ENCODE results near the gene ABCA2.

Gene ABCA2

DNA sequence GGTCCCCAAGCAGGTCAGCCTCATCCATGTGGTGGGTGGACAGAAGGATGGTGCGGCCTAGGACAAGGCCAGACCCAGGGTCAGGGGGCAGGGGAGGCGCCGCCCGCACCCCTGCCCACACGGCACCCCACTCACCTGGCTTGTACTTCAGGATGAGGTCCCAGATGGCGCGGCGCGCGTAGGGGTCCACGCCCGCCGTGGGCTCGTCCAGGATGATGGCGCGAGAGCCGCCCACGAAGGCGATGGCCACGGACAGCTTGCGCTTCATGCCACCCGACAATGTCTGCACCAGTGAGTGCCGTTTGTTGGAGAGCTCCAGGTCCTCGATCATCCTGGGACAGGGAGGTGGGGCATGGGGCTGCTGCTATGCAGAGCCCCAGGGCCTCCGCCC lies 12.5 kb downstream of the ABCA2 start:
- H3K4me3 ChIP-seq (ENCODE audit: low read depth, low read length): no peak overlapping the region
- TF ChIP-seq, protein P1, sequence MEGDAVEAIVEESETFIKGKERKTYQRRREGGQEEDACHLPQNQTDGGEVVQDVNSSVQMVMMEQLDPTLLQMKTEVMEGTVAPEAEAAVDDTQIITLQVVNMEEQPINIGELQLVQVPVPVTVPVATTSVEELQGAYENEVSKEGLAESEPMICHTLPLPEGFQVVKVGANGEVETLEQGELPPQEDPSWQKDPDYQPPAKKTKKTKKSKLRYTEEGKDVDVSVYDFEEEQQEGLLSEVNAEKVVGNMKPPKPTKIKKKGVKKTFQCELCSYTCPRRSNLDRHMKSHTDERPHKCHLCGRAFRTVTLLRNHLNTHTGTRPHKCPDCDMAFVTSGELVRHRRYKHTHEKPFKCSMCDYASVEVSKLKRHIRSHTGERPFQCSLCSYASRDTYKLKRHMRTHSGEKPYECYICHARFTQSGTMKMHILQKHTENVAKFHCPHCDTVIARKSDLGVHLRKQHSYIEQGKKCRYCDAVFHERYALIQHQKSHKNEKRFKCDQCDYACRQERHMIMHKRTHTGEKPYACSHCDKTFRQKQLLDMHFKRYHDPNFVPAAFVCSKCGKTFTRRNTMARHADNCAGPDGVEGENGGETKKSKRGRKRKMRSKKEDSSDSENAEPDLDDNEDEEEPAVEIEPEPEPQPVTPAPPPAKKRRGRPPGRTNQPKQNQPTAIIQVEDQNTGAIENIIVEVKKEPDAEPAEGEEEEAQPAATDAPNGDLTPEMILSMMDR (conservative IDR thresholded peaks at IDR 0.05; ENCODE audit: low read depth, low read length): no peak
- no peak for DNase-seq (ENCODE audit: low read depth)

DNA sequence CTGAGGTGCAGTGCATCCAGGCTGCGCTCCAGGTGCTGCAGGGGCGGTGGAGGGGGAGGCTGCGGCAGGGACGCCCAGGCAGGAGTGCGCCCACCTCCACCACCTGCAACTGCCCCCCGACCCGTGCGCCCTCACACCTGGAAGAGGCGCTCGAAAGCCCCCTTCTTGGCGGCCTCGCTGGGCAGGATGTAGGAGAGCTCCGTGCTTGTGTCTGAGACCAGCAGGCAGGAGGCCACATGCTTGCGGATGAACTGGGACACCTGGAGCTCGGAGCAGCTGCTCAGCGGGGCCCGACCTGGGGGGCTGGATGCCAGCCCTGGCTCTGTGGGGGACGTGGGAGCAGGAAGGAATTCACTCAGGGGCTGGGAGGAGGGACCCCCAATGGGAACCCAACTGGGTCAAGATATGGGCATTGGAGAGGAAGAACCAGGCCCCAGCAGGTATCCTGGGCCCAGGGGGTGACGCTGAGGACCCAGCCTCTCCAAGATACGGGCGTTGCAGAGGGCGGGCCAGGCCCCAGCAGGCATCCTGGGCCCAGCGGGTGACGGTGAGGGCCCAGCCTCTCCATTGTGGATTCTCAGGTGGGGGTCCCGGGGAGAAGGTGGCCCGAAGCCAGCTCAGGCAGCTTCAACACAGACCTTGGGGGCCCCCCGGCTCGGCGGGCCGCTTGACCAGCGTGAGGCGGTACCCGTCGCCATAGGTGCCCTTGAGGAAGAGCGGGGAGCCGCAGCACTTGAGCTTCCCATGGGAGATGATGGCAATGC lies 13.1 kb downstream of the ABCA2 start:
- no peak for DNase-seq (ENCODE audit: low read depth)
- H3K4me3 ChIP-seq (ENCODE audit: low read depth, low read length): no peak overlapping the region
- TF ChIP-seq, protein P1 (conservative IDR thresholded peaks at IDR 0.05; ENCODE audit: low read depth, low read length): no peak

DNA sequence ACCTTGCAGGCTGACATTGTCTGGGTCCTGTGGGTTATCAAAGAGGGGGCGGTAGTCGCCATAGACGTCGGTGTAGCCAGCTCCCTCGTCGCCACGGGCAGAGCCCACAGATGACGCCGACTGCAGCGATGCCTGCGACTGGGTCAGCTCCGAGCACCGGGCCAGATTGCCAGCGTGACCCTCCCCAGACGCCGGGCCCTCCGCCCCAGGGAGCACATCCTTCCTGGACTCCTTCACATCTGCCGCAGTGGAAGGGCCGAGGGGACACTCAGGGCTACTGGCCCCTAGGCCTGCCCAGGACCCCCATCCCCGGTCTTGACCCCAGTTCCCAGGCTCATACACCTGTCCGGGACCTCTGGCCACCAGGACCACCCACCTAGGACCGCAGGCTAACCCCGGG lies 13.9 kb downstream of the ABCA2 start:
- TF ChIP-seq, protein P1 (conservative IDR thresholded peaks at IDR 0.05; ENCODE audit: low read depth, low read length): no peak
- no peak overlapping the region for H3K4me3 ChIP-seq (ENCODE audit: low read depth, low read length)
- no peak for DNase-seq (ENCODE audit: low read depth)

DNA sequence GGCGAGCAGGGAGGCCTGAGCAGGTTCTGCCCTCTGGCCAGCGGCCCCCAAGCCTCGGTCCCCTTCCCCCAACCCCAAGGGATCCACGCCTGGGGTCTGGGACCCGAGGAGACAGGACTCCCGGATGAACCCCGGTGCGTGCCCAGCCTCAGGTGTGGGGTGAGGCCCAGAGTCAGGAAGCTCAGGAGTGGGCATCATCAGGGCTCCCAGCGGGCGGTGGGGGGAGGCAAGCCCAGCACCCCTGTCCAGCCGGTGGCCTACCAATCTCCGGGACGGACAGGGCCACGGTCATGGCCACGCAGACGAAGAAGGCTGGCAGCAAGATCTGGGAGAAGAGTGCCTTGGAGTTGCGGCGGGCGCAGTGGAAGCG lies 14.5 kb downstream of the ABCA2 start:
- DNase-seq (ENCODE audit: low read depth): no peak
- no peak overlapping the region for H3K4me3 ChIP-seq (ENCODE audit: low read depth, low read length)
- TF ChIP-seq, protein P1 (conservative IDR thresholded peaks at IDR 0.05; ENCODE audit: low read depth, low read length): no peak

DNA sequence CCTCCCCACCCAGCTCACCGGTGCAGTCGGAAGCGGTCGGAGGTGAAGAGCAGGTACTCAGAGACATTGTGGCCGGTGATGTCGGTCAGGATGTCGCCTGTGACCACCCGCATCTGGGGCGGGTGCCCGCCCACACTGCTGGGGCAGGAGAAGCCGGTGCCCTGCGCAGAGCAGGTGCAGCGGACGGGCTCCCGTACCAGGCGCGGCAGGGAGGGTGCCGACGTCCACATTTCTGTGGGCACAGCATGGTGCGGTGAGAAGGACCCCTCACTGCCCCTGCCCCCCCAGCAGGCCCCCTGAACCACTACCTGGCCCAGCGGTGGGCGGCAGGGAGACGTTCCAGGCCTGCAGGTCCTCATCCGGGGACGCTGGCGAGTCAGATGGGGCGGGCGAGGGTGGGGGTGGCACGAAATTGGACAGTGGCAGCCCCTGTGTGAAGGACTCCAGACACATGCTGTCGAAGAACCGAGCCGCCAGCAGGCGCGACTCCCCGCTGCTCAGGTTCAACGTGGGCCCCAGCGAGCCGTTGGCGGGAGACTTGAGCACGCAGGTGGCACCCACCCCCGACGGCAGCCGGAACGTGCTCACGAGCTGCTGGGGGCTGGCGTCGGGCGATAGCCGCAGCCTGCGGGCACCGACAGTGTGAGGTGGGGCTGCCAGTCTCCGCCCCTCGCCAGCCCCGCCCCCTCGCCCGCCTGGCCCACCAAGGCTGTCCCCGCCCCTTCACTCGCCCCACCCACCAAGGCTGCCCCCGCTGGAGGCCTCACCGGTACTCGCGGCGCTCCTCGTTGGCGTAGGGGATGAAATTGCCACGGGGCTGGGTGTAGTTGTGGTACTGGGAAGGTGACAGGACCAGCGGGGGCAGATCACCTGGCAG lies 15.1 kb downstream of the ABCA2 start:
- TF ChIP-seq, protein P1 (conservative IDR thresholded peaks at IDR 0.05; ENCODE audit: low read depth, low read length): no peak
- no peak overlapping the region for H3K4me3 ChIP-seq (ENCODE audit: low read depth, low read length)
- no peak for DNase-seq (ENCODE audit: low read depth)

DNA sequence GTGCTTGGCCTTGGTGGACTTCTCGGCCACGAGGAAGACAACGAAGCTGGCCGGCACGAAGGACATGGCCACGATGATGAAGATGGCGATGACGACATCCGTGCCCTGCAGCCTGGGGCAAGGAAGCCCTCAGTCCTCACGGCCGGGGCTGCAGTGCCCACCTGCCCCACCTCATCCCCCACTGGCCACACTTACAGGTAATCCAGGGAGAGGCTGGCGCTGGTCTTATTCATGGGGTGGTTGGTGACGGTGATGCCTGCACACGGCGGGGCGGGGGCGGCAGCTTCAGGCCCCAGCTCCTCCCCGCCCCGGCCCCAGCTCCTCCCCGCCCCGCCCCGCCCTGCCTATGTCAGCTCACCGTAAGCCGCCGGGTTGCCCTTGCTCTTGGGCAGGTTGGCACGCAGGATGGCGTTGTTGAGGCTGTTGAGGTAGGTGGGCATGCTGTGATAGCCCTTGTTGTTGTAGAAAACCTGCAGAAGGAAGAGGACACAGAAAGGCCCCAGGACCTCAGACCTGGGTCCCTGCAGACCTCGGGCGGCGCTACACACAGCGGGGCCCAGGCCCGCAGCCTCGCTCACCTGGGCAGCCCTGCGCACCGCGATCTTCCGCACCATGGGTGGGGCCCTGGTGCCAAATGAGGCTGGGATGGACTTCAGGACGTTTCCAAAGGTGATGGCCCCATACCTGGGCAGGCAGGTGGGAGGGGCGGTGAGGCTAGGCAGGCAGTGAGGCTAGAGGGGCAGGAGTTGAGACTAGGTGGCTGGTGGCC lies 15.9 kb downstream of the ABCA2 start:
- DNase-seq (ENCODE audit: low read depth): no peak
- TF ChIP-seq, protein P1 (conservative IDR thresholded peaks at IDR 0.05; ENCODE audit: low read depth, low read length): no peak
- H3K4me3 ChIP-seq (ENCODE audit: low read depth, low read length): no peak overlapping the region

All from choroid plexus epithelial cell (primary cell).